ENCODE measurements around the gene ALLC.

DNA sequence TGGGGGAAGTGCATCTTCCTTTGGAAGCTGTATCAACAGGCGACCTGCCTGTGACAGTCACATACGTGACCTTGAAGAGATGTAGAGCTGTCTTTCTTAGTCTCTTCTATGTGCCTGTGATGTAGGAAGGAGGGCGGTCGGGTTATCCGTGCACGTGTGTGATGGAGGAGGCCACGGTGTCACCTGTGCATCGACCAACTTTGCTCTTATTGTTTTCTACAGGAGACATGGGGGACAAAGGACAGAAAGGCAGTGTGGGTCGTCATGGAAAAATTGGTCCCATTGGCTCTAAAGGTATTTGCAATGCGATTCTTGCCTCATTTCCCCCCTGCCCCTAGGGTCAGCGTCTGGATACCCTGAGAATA is 20.7 kb upstream of the ALLC start:
- TF ChIP-seq POLR2A (IDR thresholded peaks at IDR 0.05) (no peak), CTCF (IDR thresholded peaks at IDR 0.05 in 8 of 11, conservative IDR thresholded peaks at IDR 0.05 in 3 of 11) (no peak)
